MM.1S (cell line): ENCODE results near the gene MYADML2.

Experiments used
- DNase-seq: peaks from one replicate; pipeline ENCODE4 v3.0.0-alpha.2; 2015
- H2AFZ ChIP-seq: fragments of 300-600 bp; sonication (generic); 2 replicates; pipeline ENCODE4 v1.6.0; 2016; ENCODE audit warnings: antibody characterized with exemption, low read length
- H3F3A ChIP-seq: fragments of 300-600 bp; sonication (generic); 2 replicates; pipeline ENCODE4 v1.6.1; 2016; ENCODE audit warnings: mild to moderate bottlenecking, antibody characterized with exemption, low read length, moderate library complexity, mixed read lengths; ENCODE audit not compliant: insufficient read depth
- H3K27ac ChIP-seq: fragments of 300-600 bp; sonication (generic); 2 replicates; pipeline ENCODE4 v1.5.1; 2016; ENCODE audit warnings: mild to moderate bottlenecking, low read length
- H3K27me3 ChIP-seq: fragments of 300-600 bp; sonication (generic); replicated peaks from 2 replicates; pipeline ENCODE4 v1.6.0; 2016; ENCODE audit warnings: low read length; ENCODE audit not compliant: insufficient read depth
- H3K36me3 ChIP-seq: fragments of 300-600 bp; sonication (generic); replicated peaks from 2 replicates; pipeline ENCODE4 v1.6.1; 2016; ENCODE audit warnings: mild to moderate bottlenecking, low read length, mixed read lengths; ENCODE audit not compliant: insufficient read depth
- H3K4me1 ChIP-seq: fragments of 300-600 bp; sonication (generic); 2 replicates; pipeline ENCODE4 v1.6.1; 2016; ENCODE audit warnings: low read length, mixed read lengths
- H3K4me2 ChIP-seq: fragments of 300-600 bp; sonication (generic); 2 replicates; pipeline ENCODE4 v1.6.0; 2016; ENCODE audit warnings: low read depth, low read length
- H3K4me3 ChIP-seq: fragments of 300-600 bp; sonication (generic); 2 replicates; pipeline ENCODE4 v1.5.1; 2016; ENCODE audit warnings: low read length, mixed read lengths
- H3K79me2 ChIP-seq: fragments of 300-600 bp; sonication (generic); 2 replicates; pipeline ENCODE4 v1.6.1; 2016; ENCODE audit warnings: mixed run types, low read length, mixed read lengths
- H3K9ac ChIP-seq: fragments of 300-600 bp; sonication (generic); 2 replicates; pipeline ENCODE4 v1.6.1; 2016; ENCODE audit warnings: low read length, mixed read lengths
- H3K9me2 ChIP-seq: fragments of 300-600 bp; sonication (generic); replicated peaks from 2 replicates; pipeline ENCODE4 v1.6.1; 2016; ENCODE audit warnings: mild to moderate bottlenecking, low read length, mixed read lengths; ENCODE audit not compliant: insufficient read depth
- H3K9me3 ChIP-seq: fragments of 300-600 bp; sonication (generic); replicated peaks from 2 replicates; pipeline ENCODE4 v1.6.1; 2016; ENCODE audit warnings: mild to moderate bottlenecking, low read length, mixed read lengths; ENCODE audit not compliant: insufficient read depth
- H4K20me1 ChIP-seq: fragments of 300-600 bp; sonication (generic); 2 replicates; pipeline ENCODE4 v1.6.1; 2016; ENCODE audit warnings: mild to moderate bottlenecking, low read length, moderate library complexity, mixed read lengths; ENCODE audit not compliant: insufficient read depth
- CTCF ChIP-seq: fragments of 300-600 bp; sonication (generic); IDR thresholded peaks from 2 replicates; pipeline ENCODE4 v1.5.1; 2016; ENCODE audit warnings: antibody characterized with exemption, low read length, mixed read lengths
- EZH2 ChIP-seq: fragments of 300-600 bp; sonication (generic); optimal IDR thresholded peaks from 2 replicates; pipeline ENCODE3; 2017; ENCODE audit warnings: low read depth, mild to moderate bottlenecking, antibody characterized with exemption, low read length, mixed read lengths
- EZH2phosphoT487 ChIP-seq: fragments of 300-600 bp; sonication (generic); IDR thresholded peaks from 2 replicates; pipeline ENCODE4 v1.6.1; 2018; ENCODE audit warnings: antibody characterized with exemption, low read length

The MYADML2 gene

GRCh38 chr17:81991684-81992305 lies 44.8 kb upstream of the MYADML2 start:
- Histone ChIP-seq H3K4me1 (no peaks in the 10 kb centered on the region), H4K20me1 (no peaks in the 10 kb centered on the region), H3K36me3 (no peaks in the 10 kb centered on the region), H3K79me2 (no peaks in the 10 kb centered on the region), H3K9me2 (no peaks in the 10 kb centered on the region), H3K4me2 (no peak overlapping the region), H3K9ac (no peak overlapping the region), H2AFZ (no peak overlapping the region), H3K9me3 (no peaks in the 10 kb centered on the region), H3K27me3 (no peaks in the 10 kb centered on the region), H3F3A (no peaks in the 10 kb centered on the region), H3K4me3 (no peak overlapping the region), H3K27ac (no peak overlapping the region)
- no peak for DNase-seq
- TF ChIP-seq CTCF = no peak
- no peak for TF ChIP-seq EZH2phosphoT487

GRCh38 chr17:81990836-81991683 lies 44.0 kb upstream of the MYADML2 start:
- TF ChIP-seq EZH2phosphoT487 = no peak
- TF ChIP-seq EZH2 = no peak
- no peak for TF ChIP-seq CTCF
- Histone ChIP-seq H3K27ac (no peak overlapping the region), H3K9ac (no peak overlapping the region), H3K4me1 (no peaks in the 10 kb centered on the region), H3K4me3 (no peak overlapping the region), H3F3A (no peaks in the 10 kb centered on the region), H3K4me2 (no peak overlapping the region), H3K79me2 (no peaks in the 10 kb centered on the region), H3K27me3 (no peaks in the 10 kb centered on the region), H4K20me1 (no peaks in the 10 kb centered on the region), H3K36me3 (no peaks in the 10 kb centered on the region), H3K9me3 (no peaks in the 10 kb centered on the region), H3K9me2 (no peaks in the 10 kb centered on the region), H2AFZ (no peak overlapping the region)
- no peak for DNase-seq

DNA sequence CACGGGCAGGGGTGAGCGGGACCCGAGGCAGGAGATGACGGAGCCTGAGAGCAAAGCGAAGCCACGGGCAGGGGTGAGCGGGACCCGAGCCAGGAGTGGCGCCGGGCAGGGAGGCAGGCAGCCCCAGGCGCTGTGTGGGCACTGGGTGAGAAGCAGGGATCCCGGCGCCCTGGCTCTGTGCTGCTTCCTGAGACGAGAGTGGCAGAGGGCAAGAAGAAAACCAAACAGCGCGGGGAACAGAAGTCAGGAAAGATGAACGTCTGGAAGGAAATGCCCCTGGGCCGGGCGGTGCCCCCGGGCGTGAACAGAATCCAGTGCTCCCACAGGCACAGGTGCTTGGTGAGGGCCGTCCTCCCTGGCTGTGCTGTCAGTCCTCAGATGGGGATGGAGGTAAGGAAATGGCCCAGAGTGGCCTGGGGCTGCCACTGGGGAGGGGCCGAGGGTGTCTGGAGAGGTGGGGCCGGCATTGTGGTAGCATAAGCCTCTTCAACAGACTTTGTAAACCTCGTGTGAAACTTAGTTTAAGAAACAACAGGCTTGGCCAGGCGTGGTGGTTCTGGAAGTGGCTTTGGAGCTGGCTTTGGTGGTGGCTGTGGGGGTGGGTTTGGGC lies 40.2 kb upstream of the MYADML2 start:
- H3K9ac ChIP-seq = no peak overlapping the region
- no peak overlapping the region for H3K27ac ChIP-seq
- no peak for TF ChIP-seq CTCF
- no peak for TF ChIP-seq EZH2
- TF ChIP-seq EZH2phosphoT487 = no peak
- H3K9me3 ChIP-seq = no peaks in the 10 kb centered on the region
- no peaks in the 10 kb centered on the region for H3K79me2 ChIP-seq
- no peaks in the 10 kb centered on the region for H4K20me1 ChIP-seq
- H3K36me3 ChIP-seq = no peaks in the 10 kb centered on the region
- DNase-seq = no peak
- H3K4me2 ChIP-seq = no peak overlapping the region
- H3K4me3 ChIP-seq = no peak overlapping the region
- H3K27me3 ChIP-seq = no peaks in the 10 kb centered on the region
- H3K9me2 ChIP-seq = no peaks in the 10 kb centered on the region
- H2AFZ ChIP-seq = no peak overlapping the region
- H3F3A ChIP-seq = no peaks in the 10 kb centered on the region
- no peaks in the 10 kb centered on the region for H3K4me1 ChIP-seq
